Choroid plexus epithelial cell (primary cell): ENCODE results near the gene ARFIP1.
"Not testable (repeated sequence)": the region's sequence is repeated elsewhere in the genome, so short reads cannot be mapped to it uniquely, and the experiment has no call there.

Experiments used
- DNase-seq: peaks from one replicate; pipeline ENCODE4 v3.0.0-alpha.2; 2010; ENCODE audit warnings: low read depth
- H3K4me3 ChIP-seq: 2 replicates; pipeline ENCODE4 v1.5.1; 2011; ENCODE audit warnings: low read depth, mild to moderate bottlenecking, control low read depth, low read length, moderate library complexity
- CTCF ChIP-seq: conservative IDR thresholded peaks from 2 replicates; pipeline ENCODE4 v1.5.1; 2011; ENCODE audit warnings: low read depth, mild to moderate bottlenecking, control low read depth, inconsistent platforms, low read length, moderate library complexity

Gene ARFIP1

GRCh38 chr4:152848508-152848907, 68.8 kb downstream of the ARFIP1 start:
- no peak for DNase-seq
- no peak for TF ChIP-seq CTCF
- no peak overlapping the region for H3K4me3 ChIP-seq

- TF ChIP-seq CTCF: no peak
- DNase-seq: no peak
- no peak overlapping the region for H3K4me3 ChIP-seq
Measured at GRCh38 chr4:152849350-152849749, 69.6 kb downstream of the ARFIP1 start.

GRCh38 chr4:152850377-152850776, 70.6 kb downstream of the ARFIP1 start:
- TF ChIP-seq CTCF: no peak
- H3K4me3 ChIP-seq: no peak overlapping the region
- peak; percentile 84 for DNase-seq

GRCh38 chr4:152851226-152851625, 71.5 kb downstream of the ARFIP1 start:
- TF ChIP-seq CTCF: no peak
- DNase-seq: no peak
- no peak overlapping the region for H3K4me3 ChIP-seq

GRCh38 chr4:152853293-152853692, 73.5 kb downstream of the ARFIP1 start:
- no peak for DNase-seq
- TF ChIP-seq CTCF: no peak
- H3K4me3 ChIP-seq: no peak overlapping the region

- not testable (repeated sequence) for DNase-seq, H3K4me3 ChIP-seq
Measured at GRCh38 chr4:152854016-152854415, 74.3 kb downstream of the ARFIP1 start.

GRCh38 chr4:152856960-152857359, 77.2 kb downstream of the ARFIP1 start:
- no peak for TF ChIP-seq CTCF
- no peak overlapping the region for H3K4me3 ChIP-seq
- no peak for DNase-seq

GRCh38 chr4:152858934-152859333, 79.2 kb downstream of the ARFIP1 start:
- TF ChIP-seq CTCF: no peak
- H3K4me3 ChIP-seq: no peak overlapping the region
- no peak for DNase-seq
